Duodenal mucosa (tissue), 2 donors: ENCODE results near the gene SRSF7.
A peak's percentile ranks its signal among the peaks of the same experiment; 100 is the strongest.

Experiments used
- H3K27ac ChIP-seq: one replicate; pipeline ENCODE4 v1.7.0; 2013; ENCODE audit warnings: low read depth, low read length
- H3K27me3 ChIP-seq, 2 donors: one replicate each; pipeline ENCODE4 v1.7.0; 2013; ENCODE audit warnings: low read length in 2 of 2, control low read depth in 1 of 2; ENCODE audit not compliant: insufficient read depth in 2 of 2, control insufficient read depth in 1 of 2
- H3K36me3 ChIP-seq, 2 donors: one replicate each; pipeline ENCODE4 v1.7.0; 2013; ENCODE audit warnings: low read length in 2 of 2, control low read depth in 1 of 2; ENCODE audit not compliant: insufficient read depth in 2 of 2, control insufficient read depth in 1 of 2
- H3K4me1 ChIP-seq, 2 donors: one replicate each; pipeline ENCODE4 v1.7.0; 2013; ENCODE audit warnings: low read length in 2 of 2, control low read depth in 1 of 2; ENCODE audit not compliant: insufficient read depth in 2 of 2, control insufficient read depth in 1 of 2
- H3K4me3 ChIP-seq, 2 donors: one replicate each; pipeline ENCODE4 v1.7.0; 2013; ENCODE audit warnings: low read length in 2 of 2, low read depth in 1 of 2
- H3K9ac ChIP-seq, 2 donors: one replicate each; pipeline ENCODE4 v1.7.0; 2013; ENCODE audit warnings: low read length in 2 of 2, low read depth in 1 of 2
- H3K9me3 ChIP-seq, 2 donors: one replicate each; pipeline ENCODE4 v1.7.0; 2013; ENCODE audit warnings: low read length in 2 of 2, control low read depth in 1 of 2; ENCODE audit not compliant: control insufficient read depth in 1 of 2

SRSF7 gene

GRCh38 chr2:38788306-38788705, 37.1 kb upstream of the SRSF7 start:
- Histone ChIP-seq H3K4me1 (peaks cover 21 to 32% of the 10 kb centered on the region in 2 donors), H3K36me3 (no peaks in the 10 kb centered on the region), H3K27ac (no peak overlapping the region), H3K4me3 (no peak overlapping the region), H3K9me3 (no peaks in the 10 kb centered on the region), H3K27me3 (no peaks in the 10 kb centered on the region), H3K9ac (no peak overlapping the region)

- Histone ChIP-seq H3K4me1 (peaks cover 11 to 19% of the 10 kb centered on the region in 2 donors), H3K9ac (no peak overlapping the region), H3K36me3 (peaks cover 7 to 11% of the 10 kb centered on the region in 2 donors), H3K27me3 (no peaks in the 10 kb centered on the region), H3K9me3 (no peaks in the 10 kb centered on the region), H3K27ac (no peak overlapping the region), H3K4me3 (no peak overlapping the region)
Observed at GRCh38 chr2:38783586-38783985, 32.4 kb upstream of the SRSF7 start.

GRCh38 chr2:38778687-38779082, 27.5 kb upstream of the SRSF7 start:
- Histone ChIP-seq H3K9ac (peak overlapping the region; percentile 74 to 76), H3K36me3 (peaks cover 7 to 11% of the 10 kb centered on the region in 2 donors), H3K4me3 (peak overlapping the region; percentile 89 to 92), H3K9me3 (no peaks in the 10 kb centered on the region), H3K4me1 (peaks cover 6 to 7% of the 10 kb centered on the region in 2 donors), H3K27ac (no peak overlapping the region), H3K27me3 (no peaks in the 10 kb centered on the region)

- H3K27ac ChIP-seq = no peak overlapping the region
- peaks cover 5% of the 10 kb centered on the region in 2 donors for H3K36me3 ChIP-seq
- H3K4me3 ChIP-seq = no peak overlapping the region
- H3K9me3 ChIP-seq = no peaks in the 10 kb centered on the region
- H3K4me1 ChIP-seq = peaks cover 10 to 13% of the 10 kb centered on the region in 2 donors
- H3K27me3 ChIP-seq = no peaks in the 10 kb centered on the region
- H3K9ac ChIP-seq = no peak overlapping the region
Observed at GRCh38 chr2:38776531-38776930, 25.4 kb upstream of the SRSF7 start.

DNA sequence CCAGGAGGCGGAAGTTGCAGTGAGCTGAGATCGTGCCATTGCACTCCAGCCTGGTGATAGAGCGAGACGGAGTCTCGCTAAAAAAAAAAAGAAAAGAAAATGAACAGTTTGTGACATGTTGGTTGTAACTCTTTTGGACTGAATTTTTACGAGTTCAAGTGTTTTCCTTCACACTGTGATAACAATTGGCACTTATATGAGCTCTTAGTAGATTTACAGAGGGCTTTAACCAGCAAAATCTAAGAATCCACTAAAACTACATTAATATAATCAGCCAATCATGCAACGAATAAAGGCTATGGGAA, 24.7 kb upstream of the SRSF7 start:
- Histone ChIP-seq H3K4me3 (no peak overlapping the region), H3K4me1 (peaks cover 10 to 13% of the 10 kb centered on the region in 2 donors), H3K27me3 (no peaks in the 10 kb centered on the region), H3K36me3 (no peaks in the 10 kb centered on the region), H3K9me3 (no peaks in the 10 kb centered on the region), H3K27ac (no peak overlapping the region), H3K9ac (no peak overlapping the region)

DNA sequence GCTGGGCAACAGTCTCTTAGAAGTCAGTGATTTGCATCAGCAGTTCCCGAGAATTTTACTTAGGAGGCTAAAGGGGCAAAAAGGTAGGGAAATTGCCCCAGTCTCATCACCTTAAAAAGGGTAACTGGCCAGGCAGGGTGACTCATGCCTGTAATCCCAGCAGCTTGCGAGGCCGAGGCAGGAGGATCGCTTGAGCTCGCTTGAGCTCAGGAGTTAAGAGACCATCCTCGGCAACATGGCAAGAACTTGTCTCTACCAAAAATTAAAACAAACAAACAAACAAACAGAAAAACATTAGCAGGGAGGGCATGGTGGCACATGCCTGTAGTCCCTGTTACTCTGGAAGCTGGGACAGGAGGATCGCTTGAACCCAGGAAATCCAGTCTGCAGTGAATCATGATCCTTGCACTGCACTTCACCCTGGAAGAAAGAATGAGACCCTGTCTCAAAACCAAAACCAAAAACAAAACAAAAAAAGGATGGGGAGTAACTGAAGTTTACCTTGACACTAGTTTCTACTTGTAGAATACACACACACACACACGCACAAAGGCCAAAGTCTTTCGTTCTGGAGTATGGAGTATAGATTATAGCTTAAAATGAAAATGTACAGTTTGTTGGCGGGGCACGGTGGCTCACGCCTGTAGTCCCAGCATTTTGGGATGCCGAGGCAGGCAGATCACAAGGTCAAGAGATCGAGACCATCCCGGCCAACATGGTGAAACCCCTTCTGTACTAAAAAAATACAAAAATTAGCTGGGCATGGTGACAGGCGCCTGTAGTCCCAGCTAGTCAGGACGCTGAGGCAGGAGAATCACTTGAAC, 24.1 kb upstream of the SRSF7 start:
- Histone ChIP-seq H3K27me3 (no peaks in the 10 kb centered on the region), H3K27ac (no peak overlapping the region), H3K36me3 (no peaks in the 10 kb centered on the region), H3K9me3 (no peaks in the 10 kb centered on the region), H3K4me1 (peaks cover 10 to 13% of the 10 kb centered on the region in 2 donors), H3K4me3 (no peak overlapping the region), H3K9ac (no peak overlapping the region)

GRCh38 chr2:38771632-38772031, 20.5 kb upstream of the SRSF7 start:
- Histone ChIP-seq H3K9me3 (no peaks in the 10 kb centered on the region), H3K27me3 (no peaks in the 10 kb centered on the region), H3K4me1 (peaks cover 5 to 7% of the 10 kb centered on the region in 2 donors), H3K9ac (no peak overlapping the region), H3K4me3 (no peak overlapping the region), H3K36me3 (no peaks in the 10 kb centered on the region), H3K27ac (no peak overlapping the region)

GRCh38 chr2:38765551-38765950, 14.4 kb upstream of the SRSF7 start:
- Histone ChIP-seq H3K4me3 (no peak overlapping the region), H3K27me3 (no peaks in the 10 kb centered on the region)

GRCh38 chr2:38765149-38765548, 14.0 kb upstream of the SRSF7 start:
- Histone ChIP-seq H3K27me3 (no peaks in the 10 kb centered on the region), H3K27ac (no peak overlapping the region), H3K9ac (no peak overlapping the region), H3K36me3 (no peaks in the 10 kb centered on the region), H3K4me1 (no peaks in the 10 kb centered on the region), H3K4me3 (no peak overlapping the region), H3K9me3 (no peaks in the 10 kb centered on the region)

More at GRCh38 chr2:38765551-38765950, 14.4 kb upstream of the SRSF7 start:
- no peak overlapping the region for H3K9ac ChIP-seq
- H3K9me3 ChIP-seq = no peaks in the 10 kb centered on the region
- no peak overlapping the region for H3K27ac ChIP-seq
- no peaks in the 10 kb centered on the region for H3K4me1 ChIP-seq
- H3K36me3 ChIP-seq = no peaks in the 10 kb centered on the region

DNA sequence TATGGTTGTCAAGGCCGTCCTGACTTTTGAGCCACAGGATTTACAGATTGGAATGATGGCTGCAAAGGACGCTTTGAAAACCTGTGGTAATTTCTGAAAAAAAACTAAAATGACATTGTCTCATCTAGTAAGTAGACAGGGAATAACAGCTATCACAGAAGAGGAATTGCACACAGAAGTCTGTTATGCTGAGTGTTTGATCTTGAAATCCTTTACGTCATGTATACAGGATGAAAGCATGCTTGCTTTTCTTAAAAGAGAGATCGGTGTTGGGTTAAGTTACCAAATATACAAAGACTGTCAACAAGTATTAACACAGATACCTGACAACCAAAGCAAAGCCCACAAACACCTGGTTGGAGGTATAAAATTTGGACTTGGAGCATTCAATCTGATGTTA, 12.6 kb upstream of the SRSF7 start:
- no peaks in the 10 kb centered on the region for H3K9me3 ChIP-seq
- H3K4me3 ChIP-seq = no peak overlapping the region
- H3K27ac ChIP-seq = no peak overlapping the region
- H3K36me3 ChIP-seq = no peaks in the 10 kb centered on the region
- no peak overlapping the region for H3K9ac ChIP-seq
- no peaks in the 10 kb centered on the region for H3K27me3 ChIP-seq
- no peaks in the 10 kb centered on the region for H3K4me1 ChIP-seq
